ENCODE data around the gene SLC24A3.
"Not testable (repeated sequence)": the region's sequence is repeated elsewhere in the genome, so short reads cannot be mapped to it uniquely, and the experiment has no call there.

Gene SLC24A3

DNA sequence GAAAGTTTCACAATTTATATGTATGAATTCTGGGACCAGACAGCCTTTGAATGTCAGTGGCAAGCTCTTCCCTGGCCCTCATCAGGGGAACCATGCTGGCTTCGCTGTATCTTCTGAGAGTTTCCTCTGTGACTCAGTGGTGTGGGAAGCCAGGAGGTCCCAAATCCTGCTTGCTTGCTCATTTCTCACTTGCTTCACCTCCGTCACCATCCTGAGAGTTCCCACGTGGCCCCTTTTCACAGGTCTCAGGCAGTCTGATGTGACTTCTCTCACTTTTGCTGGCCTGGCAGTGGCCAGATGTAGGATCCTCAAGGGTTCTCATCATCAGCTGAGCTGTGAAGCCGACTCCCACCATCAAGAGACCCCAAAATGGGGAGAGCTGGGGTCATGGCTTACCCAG is 517.2 kb downstream of the SLC24A3 start:
- no peak for DNase-seq (ENCODE audit: low read depth in 4 of 4, low spot score in 1 of 4)

DNA sequence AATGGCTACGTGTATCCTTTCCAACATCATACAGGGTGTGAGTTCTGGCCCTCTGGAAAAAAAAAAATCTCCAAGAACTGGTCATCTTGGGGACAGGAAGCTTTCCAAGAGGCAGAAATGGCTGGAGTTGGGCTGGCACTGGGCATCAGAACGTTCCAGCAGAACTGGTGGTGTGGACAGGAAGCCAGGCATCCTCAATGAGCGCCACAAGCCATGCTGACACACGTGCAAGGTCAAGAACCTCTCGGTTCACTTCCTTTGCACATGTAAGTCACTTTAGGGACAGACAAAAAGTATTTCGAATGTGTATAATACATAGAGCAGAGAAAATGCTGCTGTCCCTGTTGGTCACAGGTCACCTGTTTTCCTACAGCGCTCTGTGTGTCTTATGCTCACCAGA is 518.3 kb downstream of the SLC24A3 start:
- DNase-seq (ENCODE audit: low read depth in 4 of 4, low spot score in 1 of 4) = no peak

DNA sequence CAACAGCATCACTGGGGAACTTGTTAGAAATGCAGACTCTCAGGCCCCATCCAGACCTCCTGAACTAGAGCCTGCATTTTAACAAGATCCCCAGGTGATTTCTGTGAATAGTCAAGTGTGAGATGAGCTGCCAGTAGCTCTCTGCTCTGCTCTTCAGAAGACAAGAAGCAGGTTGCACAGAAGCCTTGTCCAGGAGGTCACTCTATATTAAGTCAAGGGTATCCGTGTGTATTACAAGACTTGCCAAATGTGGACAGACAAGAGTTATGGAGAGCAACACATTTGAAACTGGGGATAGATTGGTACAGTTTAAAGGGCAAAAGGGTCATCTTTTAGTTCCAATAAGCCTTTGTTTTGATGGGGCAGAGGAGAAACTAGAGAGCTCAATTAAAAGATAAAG is 522.4 kb downstream of the SLC24A3 start:
- no peak for DNase-seq (ENCODE audit: low read depth in 4 of 4, low spot score in 1 of 4)

DNA sequence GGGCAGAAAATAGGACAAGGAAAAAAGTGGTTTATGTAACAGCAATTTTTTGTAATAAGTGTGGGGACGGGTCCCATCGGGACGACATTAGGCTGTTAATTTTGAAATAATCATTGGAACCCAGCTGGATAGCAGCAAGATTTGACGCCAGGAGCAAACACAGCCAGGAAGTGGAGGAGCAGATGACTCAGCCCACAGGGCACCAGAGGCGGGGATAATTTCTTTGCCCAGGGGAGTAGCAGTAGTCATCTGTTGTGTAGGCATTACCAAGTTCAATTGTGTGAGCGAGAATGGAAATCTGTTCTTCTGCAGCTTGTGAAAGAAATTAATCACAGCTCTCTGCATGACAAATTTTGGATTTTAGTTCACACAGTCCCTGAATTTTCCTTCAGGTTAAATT is 523.0 kb downstream of the SLC24A3 start:
- DNase-seq (ENCODE audit: low read depth in 4 of 4, low spot score in 1 of 4) = no peak

DNA sequence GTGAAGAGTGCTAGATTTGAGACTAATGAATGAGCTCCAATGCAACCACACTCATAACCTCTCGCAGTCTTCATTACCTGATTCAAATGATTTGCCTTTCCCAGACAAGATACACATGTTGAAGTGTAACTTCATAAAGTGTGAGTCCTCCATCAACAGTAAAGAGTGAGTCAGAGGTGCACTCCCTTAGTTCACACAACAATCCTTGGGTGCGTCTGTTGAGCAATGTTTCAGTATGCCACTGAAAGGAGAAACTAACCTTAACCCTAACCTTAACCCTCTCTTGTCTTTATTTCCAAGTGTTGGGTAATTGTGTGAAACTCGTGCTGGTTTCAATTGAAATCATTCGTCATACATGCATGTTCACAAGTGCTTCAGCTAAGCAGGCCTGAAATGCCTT is 524.6 kb downstream of the SLC24A3 start:
- no peak for DNase-seq (ENCODE audit: low read depth in 4 of 4, low spot score in 1 of 4)

DNA sequence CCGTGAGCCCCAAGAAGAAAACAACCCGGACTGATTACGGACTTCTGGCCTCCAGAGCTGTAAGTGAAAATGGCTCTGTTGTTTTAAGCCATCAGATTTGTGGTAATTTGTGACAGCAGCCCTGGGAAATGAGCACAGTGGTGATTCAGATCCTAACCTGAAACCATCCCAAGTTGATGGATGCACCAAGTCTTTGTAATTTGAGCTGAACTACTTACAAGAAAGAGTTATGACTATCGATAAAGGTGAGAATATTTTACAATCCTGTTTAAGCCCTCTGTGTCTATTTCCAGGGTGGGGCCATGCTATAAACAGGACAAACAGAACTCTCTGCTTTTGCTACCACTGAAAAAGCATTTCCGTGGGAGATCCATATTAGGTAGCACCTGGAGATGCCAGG is 526.5 kb downstream of the SLC24A3 start:
- DNase-seq (ENCODE audit: low read depth in 4 of 4, low spot score in 1 of 4) = no peak

DNA sequence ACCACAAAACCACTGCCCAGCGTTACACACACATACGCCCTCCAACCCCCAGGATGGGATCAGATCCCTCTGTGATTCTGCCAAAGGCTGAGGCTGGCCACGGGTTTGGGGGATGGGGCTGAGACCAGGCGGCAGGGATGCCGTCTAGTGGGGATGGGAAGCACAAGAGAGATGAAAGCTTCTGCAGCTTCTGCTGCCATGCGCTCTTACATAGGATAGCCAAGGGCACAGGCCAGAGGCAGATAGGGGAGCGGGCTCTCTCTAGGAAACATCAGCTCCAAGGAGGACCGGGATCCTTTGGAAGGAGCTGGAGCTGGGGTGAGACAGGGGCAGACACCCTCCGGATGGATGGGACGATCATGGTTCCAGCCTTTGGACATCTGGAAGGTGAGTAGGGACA is 526.9 kb downstream of the SLC24A3 start:
- DNase-seq (ENCODE audit: low read depth in 4 of 4, low spot score in 1 of 4) = no peak

DNA sequence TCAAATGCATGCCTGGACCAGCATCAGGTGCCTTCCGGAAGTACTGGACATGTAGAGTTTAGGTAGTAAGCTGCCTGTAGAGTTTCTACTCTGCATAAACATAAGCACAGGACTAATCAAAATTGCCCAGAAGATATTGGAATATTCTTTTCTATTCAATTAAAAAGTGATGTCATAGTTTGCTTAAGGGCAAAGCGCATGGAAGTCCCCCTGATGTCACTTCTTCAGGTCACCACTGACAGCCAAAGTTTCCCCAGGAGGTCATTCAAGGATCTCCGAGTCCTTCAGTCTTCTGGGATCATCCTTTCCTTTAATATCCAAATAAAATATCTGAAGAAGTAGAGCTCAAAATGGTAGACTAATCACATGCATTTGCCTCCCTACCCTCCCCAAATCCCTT is 528.1 kb downstream of the SLC24A3 start:
- DNase-seq (ENCODE audit: low read depth in 4 of 4, low spot score in 1 of 4) = no peak

DNA sequence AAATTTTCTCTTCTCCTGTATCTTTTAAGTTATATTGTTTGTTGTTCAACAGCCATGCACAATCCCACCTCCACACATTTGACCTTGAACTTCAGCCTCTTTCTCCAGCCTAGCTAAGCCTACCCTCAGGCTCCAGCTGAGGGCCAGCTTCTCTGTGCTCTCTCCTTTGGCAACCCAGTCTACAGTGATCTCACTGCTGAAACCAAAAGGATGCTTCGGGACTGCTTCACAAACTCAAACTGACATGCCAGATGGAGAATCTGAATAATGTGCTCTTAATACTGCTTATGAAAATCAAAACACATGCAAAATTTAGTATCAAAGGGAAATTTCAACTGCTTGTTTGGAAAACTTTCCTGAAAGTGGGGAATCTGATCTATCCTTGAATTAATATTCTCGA is 529.5 kb downstream of the SLC24A3 start:
- DNase-seq (ENCODE audit: low read depth in 4 of 4, low spot score in 1 of 4) = no peak

DNA sequence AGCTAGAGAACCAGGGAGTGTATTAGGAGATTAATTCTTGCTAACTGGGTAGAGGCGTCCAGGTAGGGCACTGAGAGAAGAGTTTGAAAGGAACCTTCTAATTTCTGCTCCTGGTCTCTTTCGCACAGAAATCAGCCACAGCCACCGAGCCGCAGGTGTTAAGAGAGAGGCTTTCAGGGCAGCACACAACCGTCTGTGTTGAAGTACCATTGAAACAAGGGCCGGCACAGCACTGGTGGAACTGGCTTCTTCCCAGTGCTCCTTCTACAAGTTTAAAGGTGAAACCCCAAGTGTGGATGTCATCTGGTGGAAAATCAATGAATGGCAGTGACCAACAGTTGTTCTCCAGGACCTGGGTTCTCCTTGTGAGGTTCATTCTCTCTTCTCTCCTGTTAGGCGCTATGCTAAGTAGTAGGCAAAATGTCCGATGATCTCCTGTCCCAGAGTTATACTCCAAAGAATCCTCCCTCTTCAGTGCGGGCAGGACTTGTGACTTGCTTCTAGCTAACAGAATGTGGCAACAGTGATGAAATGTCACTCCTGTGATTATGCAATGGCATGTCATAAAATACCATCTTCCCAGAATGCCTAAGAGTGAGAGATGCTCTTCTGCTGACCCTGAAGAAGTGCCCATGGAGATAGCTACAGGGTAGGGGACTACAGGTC is 530.7 kb downstream of the SLC24A3 start:
- DNase-seq (ENCODE audit: low read depth in 4 of 4, low spot score in 1 of 4) = no peak

DNA sequence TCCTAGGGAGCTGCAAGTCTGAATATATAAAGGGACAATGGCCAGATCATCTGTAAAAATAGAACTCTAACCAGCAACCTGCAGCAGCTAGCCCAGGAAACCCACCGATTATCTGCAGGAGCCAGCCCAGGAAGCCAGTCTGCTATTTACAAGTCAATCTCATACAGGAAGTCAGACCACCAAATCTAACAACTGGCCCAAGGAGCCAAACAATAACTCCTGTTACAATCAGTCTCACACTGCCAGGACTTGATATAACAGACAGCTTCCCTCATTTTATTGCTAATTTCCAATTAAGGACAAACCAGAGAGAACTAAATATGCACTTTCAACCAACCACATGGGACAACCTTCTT is 531.2 kb downstream of the SLC24A3 start:
- DNase-seq (ENCODE audit: low read depth in 4 of 4, low spot score in 1 of 4) = no peak

DNA sequence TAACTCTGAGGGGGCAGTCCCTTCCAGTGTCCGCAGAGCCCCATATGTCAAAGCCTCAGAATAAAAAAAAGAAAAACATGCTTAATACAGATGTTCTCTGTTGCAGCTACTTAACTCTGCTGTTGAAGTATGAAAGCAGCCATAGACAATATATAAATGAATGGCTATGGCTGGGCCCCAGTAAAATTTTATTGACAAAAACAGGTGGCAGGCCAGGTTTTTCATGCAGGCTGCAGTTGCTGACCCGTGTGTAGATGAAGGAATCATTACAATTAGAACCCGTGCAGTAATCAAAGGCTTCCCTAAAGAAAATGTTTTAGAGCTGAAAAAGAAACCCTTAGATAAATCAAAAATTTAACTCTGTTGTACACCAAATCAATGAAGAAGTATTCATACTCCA is 532.7 kb downstream of the SLC24A3 start:
- DNase-seq (ENCODE audit: low read depth in 4 of 4, low spot score in 1 of 4) = no peak

DNA sequence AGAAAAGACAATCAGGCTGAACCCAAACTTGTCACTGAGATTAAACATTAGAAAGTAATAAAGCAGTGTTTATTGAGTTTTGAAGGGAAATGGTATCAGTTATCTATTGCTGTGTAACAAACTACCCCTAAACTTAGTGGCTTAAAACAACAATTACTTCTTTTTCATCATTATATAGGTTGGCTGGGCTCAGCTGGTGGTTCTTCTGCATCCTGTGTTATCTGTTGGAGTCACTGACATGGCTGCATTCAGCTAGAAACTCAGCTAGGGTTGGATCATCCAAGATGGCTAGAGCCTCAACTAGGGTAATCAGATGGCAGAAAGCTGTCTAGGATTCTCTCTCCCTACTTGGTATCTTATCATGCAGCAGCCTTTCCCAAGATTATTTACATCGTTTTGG is 533.1 kb downstream of the SLC24A3 start:
- DNase-seq (ENCODE audit: low read depth in 4 of 4, low spot score in 1 of 4) = no peak

DNA sequence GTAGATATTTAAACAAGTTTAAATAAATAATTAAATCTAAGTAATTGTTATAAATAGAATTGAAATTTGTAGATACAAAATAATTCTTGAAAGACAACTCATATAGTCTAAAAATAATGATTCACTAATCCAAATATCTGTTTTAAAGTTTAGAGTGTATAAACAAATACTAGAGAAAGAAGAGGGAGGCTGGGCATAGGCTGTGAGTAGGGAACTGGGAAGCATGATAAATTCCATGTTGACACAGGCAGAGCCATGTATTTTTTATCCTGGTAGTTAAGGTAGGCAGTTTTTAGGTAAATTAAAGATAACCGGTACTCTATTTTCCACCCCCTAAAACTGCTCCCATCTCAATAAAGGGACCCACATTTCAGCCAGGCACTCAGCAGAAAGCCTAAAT is 534.0 kb downstream of the SLC24A3 start:
- no peak for DNase-seq (ENCODE audit: low read depth in 4 of 4, low spot score in 1 of 4)

DNA sequence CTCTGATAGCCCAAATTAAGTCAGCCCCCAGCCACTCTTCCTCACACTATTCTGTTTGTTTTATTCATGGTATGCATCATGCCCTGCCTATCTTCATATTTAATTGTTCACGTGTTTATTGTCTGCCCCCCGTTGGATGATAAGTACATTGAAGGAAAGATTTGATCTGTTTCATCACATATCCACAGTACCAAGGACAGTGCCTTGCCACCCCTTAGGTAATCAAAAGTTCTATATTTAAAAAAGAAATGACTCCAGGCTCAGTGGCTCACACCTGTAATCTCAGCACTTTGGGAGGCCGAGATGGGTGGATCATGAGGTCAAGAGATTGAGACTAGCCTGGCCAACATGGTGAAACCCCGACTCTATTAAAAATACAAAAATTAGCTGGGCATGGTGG is 535.5 kb downstream of the SLC24A3 start:
- DNase-seq (ENCODE audit: low read depth in 4 of 4, low spot score in 1 of 4) = no peak

DNA sequence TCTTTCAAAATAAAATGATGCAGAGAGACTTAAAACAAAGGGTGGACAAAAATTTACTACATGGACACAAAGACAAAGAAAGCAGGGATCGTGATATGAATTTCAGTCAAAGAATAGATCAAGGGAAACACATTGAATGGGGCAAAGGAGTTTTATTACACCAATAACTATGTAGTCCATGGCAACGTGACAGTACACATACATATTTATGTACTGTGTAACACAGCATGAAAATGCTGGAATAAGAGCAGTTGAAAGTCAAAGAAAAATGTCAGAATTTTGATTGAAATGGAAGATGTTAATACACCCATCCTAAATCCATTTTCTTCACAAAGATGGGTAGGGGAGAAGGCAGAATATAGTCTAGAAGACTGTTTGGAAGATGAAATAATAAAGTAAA is 536.2 kb downstream of the SLC24A3 start:
- no peak for DNase-seq (ENCODE audit: low read depth in 4 of 4, low spot score in 1 of 4)

DNA sequence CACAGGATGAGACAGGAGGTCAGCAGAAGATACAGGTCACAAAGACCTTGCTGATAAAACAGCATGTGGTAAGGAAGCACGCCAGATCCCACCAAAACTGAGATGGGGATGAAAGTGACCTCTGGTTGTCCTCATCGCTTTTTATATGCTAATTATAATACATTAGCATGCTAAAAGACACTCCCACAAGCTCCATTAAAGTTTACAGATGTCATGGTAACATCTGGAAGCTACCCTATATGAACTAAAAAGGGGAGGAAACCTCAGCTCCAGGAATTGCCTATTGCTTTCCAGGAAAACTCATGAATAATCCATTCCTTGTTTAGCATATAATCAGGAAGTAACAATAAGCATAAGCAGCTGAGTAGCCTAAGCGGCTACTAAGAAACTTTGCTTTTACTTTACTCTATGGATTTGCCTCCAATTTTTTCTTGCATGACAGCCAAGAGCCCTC is 537.2 kb downstream of the SLC24A3 start:
- no peak for DNase-seq (ENCODE audit: low read depth in 4 of 4, low spot score in 1 of 4)

DNA sequence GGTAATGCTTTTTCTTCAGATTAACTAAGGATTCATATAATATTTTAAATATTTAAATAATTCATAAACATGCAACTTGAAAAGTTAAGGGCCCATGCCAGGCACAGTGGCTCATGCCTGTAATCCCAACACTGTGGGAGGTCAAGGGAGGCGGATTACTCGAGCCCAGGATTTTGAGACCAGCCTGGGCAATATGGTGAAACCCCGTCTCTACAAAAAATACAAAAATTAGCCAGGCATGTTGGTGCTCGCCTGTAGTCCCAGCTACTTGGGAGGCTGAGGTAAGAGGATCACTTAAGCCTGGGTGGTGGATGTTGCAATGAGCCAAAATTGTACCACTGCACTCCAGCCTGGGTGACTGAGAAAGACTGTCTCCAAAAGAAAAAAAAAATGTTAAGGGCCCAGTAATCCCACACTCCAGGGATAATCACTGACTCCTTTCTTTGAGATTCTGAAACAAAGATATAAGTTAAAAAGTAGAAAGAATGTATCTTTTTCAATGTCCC is 537.7 kb downstream of the SLC24A3 start:
- no peak for DNase-seq (ENCODE audit: low read depth in 4 of 4, low spot score in 1 of 4)

DNA sequence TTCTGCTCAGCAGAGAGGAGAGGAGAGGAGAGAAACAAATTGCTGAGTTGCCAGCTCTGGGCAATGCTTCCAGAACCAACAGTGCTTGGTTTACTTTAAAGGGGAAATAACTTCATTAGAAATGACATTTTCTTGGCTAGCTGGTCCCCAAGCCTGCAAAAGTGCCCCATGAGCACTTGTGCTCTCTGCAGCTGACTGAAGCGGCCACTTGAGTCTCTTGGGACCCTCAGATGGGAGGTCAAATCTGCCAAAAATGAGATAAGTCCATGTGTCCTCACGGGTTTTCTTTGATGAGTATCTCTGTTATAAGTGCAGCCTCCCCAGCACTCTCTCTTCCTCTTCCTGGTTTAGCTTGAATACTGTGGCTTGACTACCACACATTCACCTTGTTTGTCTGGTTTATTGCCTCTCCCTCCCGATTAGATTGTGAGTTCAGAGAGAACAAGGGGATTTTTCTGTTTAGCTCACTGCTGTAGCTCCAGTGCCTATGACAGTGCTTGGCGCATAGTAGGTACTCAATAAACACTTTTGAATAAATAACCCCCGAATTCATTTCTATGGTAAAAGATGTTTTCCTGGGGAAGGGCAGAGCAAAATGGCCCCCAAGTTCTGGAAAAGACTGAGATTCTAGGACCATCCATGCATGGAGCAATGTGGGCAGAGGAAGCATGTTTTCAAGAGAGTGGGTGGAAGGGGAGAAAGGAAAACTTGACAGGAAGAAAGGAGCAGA is 538.6 kb downstream of the SLC24A3 start:
- no peak for DNase-seq (ENCODE audit: low read depth in 4 of 4, low spot score in 1 of 4)

DNA sequence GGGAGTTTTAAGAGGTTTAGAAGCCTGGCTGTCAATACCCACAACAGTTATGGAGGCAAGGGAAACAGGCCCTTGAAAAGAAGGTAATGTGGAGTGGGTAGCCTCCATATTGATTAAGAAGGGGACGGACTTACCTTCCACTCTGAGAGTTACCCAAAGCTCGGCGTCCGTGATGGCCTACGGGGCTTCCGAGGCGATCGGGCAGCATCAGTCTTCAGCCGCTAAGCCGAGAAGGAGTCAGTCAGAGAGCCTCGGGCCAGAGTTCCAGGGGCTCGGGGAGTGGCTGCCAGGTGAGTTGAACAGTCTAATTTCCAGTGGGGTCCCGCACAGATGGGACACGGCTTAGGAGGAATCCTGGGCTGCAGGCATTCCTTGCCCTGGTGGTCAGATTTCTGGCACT is 541.8 kb downstream of the SLC24A3 start:
- DNase-seq (ENCODE audit: low read depth in 4 of 4, low spot score in 1 of 4) = not testable (repeated sequence)

DNA sequence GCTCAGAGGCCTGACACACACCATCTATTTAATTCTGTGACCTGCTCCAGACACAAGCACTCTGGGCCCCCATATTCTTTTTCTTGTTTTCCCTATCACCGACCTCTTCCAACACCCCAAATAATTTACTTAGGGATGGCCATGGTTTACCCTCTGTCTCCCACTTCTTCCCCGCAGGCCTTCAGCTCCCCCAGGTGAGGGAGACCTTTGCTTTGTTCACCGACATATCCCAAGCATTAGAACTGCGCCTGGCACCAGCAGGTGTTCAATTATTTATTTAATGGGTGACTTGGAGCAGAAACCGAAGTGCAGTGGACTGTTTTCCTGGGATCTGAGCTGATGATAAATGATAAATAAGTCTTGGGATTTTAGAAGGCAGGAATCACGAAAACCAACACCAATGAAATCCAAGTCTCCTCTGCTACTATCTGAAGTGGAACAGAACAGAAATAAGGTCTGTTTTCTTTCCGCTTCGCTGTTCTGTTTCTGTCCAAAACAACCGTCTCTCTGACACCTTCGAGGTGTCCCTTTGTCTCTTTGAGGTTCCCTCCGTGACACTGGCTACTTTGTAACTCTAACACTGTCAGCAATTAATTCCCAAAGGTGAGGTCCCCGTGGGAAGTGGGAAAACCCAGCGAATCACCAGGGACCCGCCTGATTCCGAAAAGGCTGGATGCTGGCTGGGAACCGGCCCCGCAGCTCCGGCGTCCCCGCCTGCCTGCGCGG is 544.5 kb downstream of the SLC24A3 start:
- DNase-seq (ENCODE audit: low read depth in 4 of 4, low spot score in 1 of 4) = no peak

DNA sequence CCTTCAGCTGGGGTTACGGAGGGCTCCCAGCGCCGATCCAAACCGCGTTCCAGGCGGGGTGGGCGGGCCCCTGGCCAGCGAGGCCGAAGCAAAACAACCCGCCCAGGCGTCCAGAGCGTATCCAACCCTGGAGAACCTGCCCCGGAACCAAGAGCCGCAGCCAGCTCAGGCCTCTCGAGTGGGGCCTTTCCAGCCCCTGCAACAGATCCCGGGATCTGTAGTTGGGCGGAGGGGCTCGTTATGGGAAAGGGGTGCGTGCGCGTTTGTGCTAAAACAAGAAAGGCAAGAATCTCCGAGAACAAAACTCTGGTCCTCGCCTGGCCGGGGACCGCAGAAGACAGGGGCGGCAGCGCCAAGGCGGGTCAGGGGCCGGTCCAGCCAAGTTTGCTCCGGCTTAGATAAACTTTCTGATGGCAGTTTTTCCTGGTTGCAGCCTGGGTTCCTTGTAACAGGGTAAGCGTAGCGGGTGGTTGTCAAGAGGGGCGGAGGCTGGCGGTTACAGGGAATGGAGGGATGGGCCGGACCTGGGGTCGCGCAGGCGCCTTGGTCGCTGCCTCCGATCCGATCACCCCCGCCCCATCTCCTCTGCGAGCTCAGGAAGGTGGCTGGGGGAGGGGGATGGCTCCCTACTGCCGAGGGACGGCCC is 545.2 kb downstream of the SLC24A3 start:
- DNase-seq (ENCODE audit: low read depth in 4 of 4, low spot score in 1 of 4) = no peak

Measured in stimulated activated CD4-positive, alpha-beta T cell treated with anti-CD3 and anti-CD28 coated beads, Interleukin-1b, Interleukin-23, amount 100 ng/mL, for 24 hours (primary cell).